Tibial nerve (tissue), 4 donors: Measurements from ENCODE around the gene SLC12A1. TPM values are rescaled to one million over a fixed set of nuclear protein-coding genes. Genes with fewer than 3 reads are reported as not detected.

Experiments used
- DNase-seq, 2 donors: peaks; one replicate each; pipeline ENCODE4 v3.0.0-alpha.2; 2019; ENCODE audit warnings: low spot score in 2 of 2
- H3K27ac ChIP-seq, 4 donors: fragments of 200-600 bp; sonication (generic) in 3 of 4; one replicate each; pipeline ENCODE4 v1.5.1; 2017 to 2019; ENCODE audit warnings: mild to moderate bottlenecking in 1 of 4
- H3K27me3 ChIP-seq, 2 donors: fragments of 200-600 bp; sonication (generic) in 1 of 2; one replicate each; pipeline versions ENCODE4 v1.5.1 to v1.6.0; 2017 to 2019
- H3K36me3 ChIP-seq, 3 donors: fragments of 200-600 bp; sonication (generic); one replicate each; pipeline ENCODE4 v1.5.1; 2018 to 2019
- H3K4me1 ChIP-seq, 4 donors: fragments of 200-600 bp; sonication (generic) in 3 of 4; one replicate each; pipeline ENCODE4 v1.5.1; 2017 to 2019
- H3K4me3 ChIP-seq, 4 donors: fragments of 200-600 bp; sonication (generic) in 3 of 4; one replicate each; pipeline ENCODE4 v1.5.1; 2017 to 2019; ENCODE audit warnings: mild to moderate bottlenecking in 1 of 4, moderate library complexity in 1 of 4
- H3K9me3 ChIP-seq, 4 donors: fragments of 200-600 bp; sonication (generic) in 3 of 4; one replicate each; pipeline ENCODE4 v1.5.1; 2017 to 2019
- EP300 ChIP-seq, 2 donors: sonication (generic); formaldehyde crosslinking; IDR thresholded peaks; one replicate each; pipeline ENCODE4 v1.6.1; 2017; ENCODE audit warnings: antibody characterized with exemption in 2 of 2, mild to moderate bottlenecking in 1 of 2
- POLR2A ChIP-seq, 2 donors: fragments of 450-650 bp; IDR thresholded peaks; one replicate each; pipeline ENCODE4 v1.6.1; 2017; ENCODE audit warnings: antibody characterized with exemption in 2 of 2, mild to moderate bottlenecking in 2 of 2, moderate library complexity in 2 of 2
- WGBS, 2 donors: methylation state at CpG; one replicate each; pipeline ENCODE4 v1.1.5; 2018; 5-methylcytosine and 5-hydroxymethylcytosine counted together
- total RNA-seq, 4 donors: library from RNA; depleted of rRNA; stranded (reverse); fragments of >200 nt; gene quantifications; one replicate each; pipeline ENCODE4 v1.1.0, GENCODE V29; 2016
- TF ChIP-seq, protein P1 (sequence below), 5 experiments: fragments of 200-600 bp in 3 of 5; fragments of 450-650 bp in 2 of 5; sonication (generic) in 3 of 5; IDR thresholded peaks; one replicate each; pipeline ENCODE4 v1.5.1; 2016 to 2019; ENCODE audit warnings: antibody characterized with exemption in 5 of 5, mild to moderate bottlenecking in 3 of 5, moderate library complexity in 2 of 5

SLC12A1 gene
- total RNA-seq, 4 donors from 2014 or later = not detected

- H3K4me1 ChIP-seq = no peaks in the 10 kb centered on the region
- TF ChIP-seq, protein P1, sequence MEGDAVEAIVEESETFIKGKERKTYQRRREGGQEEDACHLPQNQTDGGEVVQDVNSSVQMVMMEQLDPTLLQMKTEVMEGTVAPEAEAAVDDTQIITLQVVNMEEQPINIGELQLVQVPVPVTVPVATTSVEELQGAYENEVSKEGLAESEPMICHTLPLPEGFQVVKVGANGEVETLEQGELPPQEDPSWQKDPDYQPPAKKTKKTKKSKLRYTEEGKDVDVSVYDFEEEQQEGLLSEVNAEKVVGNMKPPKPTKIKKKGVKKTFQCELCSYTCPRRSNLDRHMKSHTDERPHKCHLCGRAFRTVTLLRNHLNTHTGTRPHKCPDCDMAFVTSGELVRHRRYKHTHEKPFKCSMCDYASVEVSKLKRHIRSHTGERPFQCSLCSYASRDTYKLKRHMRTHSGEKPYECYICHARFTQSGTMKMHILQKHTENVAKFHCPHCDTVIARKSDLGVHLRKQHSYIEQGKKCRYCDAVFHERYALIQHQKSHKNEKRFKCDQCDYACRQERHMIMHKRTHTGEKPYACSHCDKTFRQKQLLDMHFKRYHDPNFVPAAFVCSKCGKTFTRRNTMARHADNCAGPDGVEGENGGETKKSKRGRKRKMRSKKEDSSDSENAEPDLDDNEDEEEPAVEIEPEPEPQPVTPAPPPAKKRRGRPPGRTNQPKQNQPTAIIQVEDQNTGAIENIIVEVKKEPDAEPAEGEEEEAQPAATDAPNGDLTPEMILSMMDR (IDR thresholded peaks at IDR 0.05) = no peak
- TF ChIP-seq POLR2A (IDR thresholded peaks at IDR 0.05) = no peak
- no peak for TF ChIP-seq EP300 (IDR thresholded peaks at IDR 0.05)
- 13 to 16% methylated on average over 1 of the region's 1 CpG for WGBS, 2 donors
- H3K4me3 ChIP-seq = no peak overlapping the region
- DNase-seq = no peak
- H3K27me3 ChIP-seq = no peaks in the 10 kb centered on the region
- no peak overlapping the region for H3K27ac ChIP-seq
- H3K36me3 ChIP-seq = no peaks in the 10 kb centered on the region
- no peaks in the 10 kb centered on the region for H3K9me3 ChIP-seq
These were observed 15.2 kb downstream of the SLC12A1 start for GRCh38 chr15:48221261-48221660.

- no peak for DNase-seq
- Histone ChIP-seq H3K27me3 (no peaks in the 10 kb centered on the region), H3K9me3 (no peaks in the 10 kb centered on the region), H3K27ac (no peak overlapping the region), H3K36me3 (no peaks in the 10 kb centered on the region), H3K4me1 (no peaks in the 10 kb centered on the region), H3K4me3 (no peak overlapping the region)
- no peak for TF ChIP-seq EP300 (IDR thresholded peaks at IDR 0.05)
- TF ChIP-seq, protein P1 (IDR thresholded peaks at IDR 0.05) = no peak
- TF ChIP-seq POLR2A (IDR thresholded peaks at IDR 0.05) = no peak
- WGBS, 2 donors = 58 to 66% methylated on average over 4 of the region's 4 CpGs
These were observed 15.8 kb downstream of the SLC12A1 start for GRCh38 chr15:48221885-48222284.

GRCh38 chr15:48222627-48223026, 16.5 kb downstream of the SLC12A1 start:
- H3K27me3 ChIP-seq = no peaks in the 10 kb centered on the region
- no peak overlapping the region for H3K4me3 ChIP-seq
- H3K36me3 ChIP-seq = no peaks in the 10 kb centered on the region
- DNase-seq = no peak
- WGBS, 2 donors = 27 to 45% methylated on average over 1 of the region's 1 CpG
- no peak overlapping the region for H3K27ac ChIP-seq
- no peaks in the 10 kb centered on the region for H3K4me1 ChIP-seq
- TF ChIP-seq, protein P1 (IDR thresholded peaks at IDR 0.05) = no peak
- TF ChIP-seq EP300 (IDR thresholded peaks at IDR 0.05) (no peak), POLR2A (IDR thresholded peaks at IDR 0.05) (no peak)
- no peaks in the 10 kb centered on the region for H3K9me3 ChIP-seq

GRCh38 chr15:48225771-48226170, 19.7 kb downstream of the SLC12A1 start:
- WGBS, 2 donors = 81 to 93% methylated on average over 3 of the region's 3 CpGs
- Histone ChIP-seq H3K27ac (no peak overlapping the region), H3K9me3 (no peaks in the 10 kb centered on the region), H3K4me3 (no peak overlapping the region), H3K27me3 (no peaks in the 10 kb centered on the region), H3K36me3 (no peaks in the 10 kb centered on the region), H3K4me1 (no peaks in the 10 kb centered on the region)
- TF ChIP-seq POLR2A (IDR thresholded peaks at IDR 0.05) (no peak), EP300 (IDR thresholded peaks at IDR 0.05) (no peak)
- TF ChIP-seq, protein P1 (IDR thresholded peaks at IDR 0.05) = no peak
- DNase-seq = no peak

DNA sequence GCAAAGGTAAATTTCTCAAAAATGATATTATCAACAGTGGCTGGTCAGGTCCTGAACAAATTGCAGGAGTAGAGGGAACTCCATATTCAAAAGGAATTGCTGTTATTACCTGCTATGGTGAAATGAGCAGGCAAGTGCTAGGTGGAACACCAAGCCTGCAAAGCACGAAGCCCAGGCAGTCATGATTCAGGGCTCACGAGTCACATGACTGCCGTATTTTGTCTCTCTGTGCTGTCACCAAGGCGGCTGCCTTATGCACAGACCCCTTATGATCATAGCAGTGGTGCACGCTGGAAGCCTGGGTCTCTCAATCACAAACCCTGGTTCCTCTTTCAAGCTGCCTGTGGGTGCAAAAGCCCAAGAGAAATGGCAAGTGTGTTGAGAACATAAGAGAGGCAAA, 24.4 kb downstream of the SLC12A1 start:
- Histone ChIP-seq H3K27ac (no peak overlapping the region), H3K36me3 (no peaks in the 10 kb centered on the region), H3K4me3 (no peak overlapping the region), H3K4me1 (no peaks in the 10 kb centered on the region), H3K27me3 (no peaks in the 10 kb centered on the region), H3K9me3 (no peaks in the 10 kb centered on the region)
- no peak for TF ChIP-seq EP300 (IDR thresholded peaks at IDR 0.05)
- TF ChIP-seq, protein P1 (IDR thresholded peaks at IDR 0.05) = no peak
- TF ChIP-seq POLR2A (IDR thresholded peaks at IDR 0.05) = no peak
- no peak for DNase-seq
- WGBS, 2 donors = 85 to 93% methylated on average over 5 of the region's 5 CpGs
